Lung microvascular endothelial cell (primary cell): ENCODE data around the gene CEMIP2. TPM values are rescaled to one million over a fixed set of nuclear protein-coding genes. Genes with fewer than 3 reads are reported as not detected.
A peak's percentile ranks its signal among the peaks of the same experiment; 100 is the strongest.
"Not testable (repeated sequence)": the region's sequence is repeated elsewhere in the genome, so short reads cannot be mapped to it uniquely, and the experiment has no call there.

ENCODE experiments used
- DNase-seq, 2 donors: peaks; one replicate each; pipeline versions ENCODE4 v3.0.0 to v3.0.0-alpha.2; 2010; ENCODE audit warnings: low read depth in 2 of 2
- total RNA-seq: library from RNA; depleted of rRNA; stranded (reverse); fragments of >200 nt; gene quantifications from 2 replicates; pipeline ENCODE4 v1.2.1, GENCODE V29; 2014

Gene CEMIP2
- total RNA-seq, 1 donor from 2014 or later, result 660 TPM

DNA sequence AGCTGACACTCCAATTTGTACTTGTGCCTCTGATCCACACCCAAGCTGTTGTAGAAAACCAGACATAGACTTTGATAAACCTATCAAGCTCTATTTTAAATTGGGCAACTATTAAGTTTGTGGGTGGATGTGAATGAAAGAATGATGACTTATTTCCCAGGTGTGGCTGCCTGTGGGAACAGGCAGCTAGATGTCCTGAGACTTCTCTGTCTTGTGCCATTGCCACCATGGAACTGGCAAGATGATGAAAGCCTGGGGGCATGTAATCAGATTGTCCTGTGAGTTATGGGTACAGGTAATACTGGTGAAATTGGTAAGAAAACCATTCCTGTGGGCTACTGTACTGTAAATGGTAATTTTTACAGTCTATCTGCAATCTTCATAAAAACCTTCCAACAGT is 57.5 kb downstream of the CEMIP2 start:
- DNase-seq, result no peak

DNA sequence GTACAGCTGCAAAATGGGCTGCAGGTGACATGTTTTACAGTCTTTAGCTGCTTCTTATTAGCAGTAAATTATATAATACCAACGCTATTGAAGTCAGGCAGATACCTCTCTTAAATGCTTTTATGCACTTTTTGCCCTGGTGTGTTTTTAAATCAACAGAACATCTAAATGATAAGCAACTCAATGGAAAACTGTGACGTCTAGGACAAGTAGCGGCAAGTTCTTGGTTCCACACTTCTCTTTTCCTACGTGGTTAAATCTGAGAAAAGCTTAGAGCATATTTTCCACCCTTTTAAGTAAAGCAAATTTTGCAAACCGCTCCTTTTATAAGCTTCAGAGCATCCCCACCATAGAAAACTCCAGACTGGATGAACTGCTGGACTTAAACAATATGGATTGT is 58.1 kb downstream of the CEMIP2 start:
- no peak for DNase-seq

DNA sequence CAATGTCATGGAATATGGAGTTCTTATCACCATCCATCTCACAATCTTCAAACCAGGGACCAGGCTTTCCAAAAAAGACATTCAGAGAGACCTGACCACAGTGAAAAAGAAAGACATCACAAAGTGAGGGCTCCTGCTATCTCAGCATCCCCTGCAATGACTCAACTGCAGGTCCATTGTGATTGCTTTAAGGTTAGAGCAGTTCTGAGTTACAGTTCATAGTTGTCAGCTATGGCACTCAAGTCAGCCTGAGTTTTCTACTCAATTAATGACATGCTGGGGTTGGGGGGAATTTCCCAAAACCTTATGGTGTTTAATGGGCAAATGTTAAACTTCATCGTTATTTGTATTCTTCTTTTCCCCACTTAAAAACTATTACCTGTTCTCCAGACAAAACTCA is 58.9 kb downstream of the CEMIP2 start:
- no peak for DNase-seq

DNA sequence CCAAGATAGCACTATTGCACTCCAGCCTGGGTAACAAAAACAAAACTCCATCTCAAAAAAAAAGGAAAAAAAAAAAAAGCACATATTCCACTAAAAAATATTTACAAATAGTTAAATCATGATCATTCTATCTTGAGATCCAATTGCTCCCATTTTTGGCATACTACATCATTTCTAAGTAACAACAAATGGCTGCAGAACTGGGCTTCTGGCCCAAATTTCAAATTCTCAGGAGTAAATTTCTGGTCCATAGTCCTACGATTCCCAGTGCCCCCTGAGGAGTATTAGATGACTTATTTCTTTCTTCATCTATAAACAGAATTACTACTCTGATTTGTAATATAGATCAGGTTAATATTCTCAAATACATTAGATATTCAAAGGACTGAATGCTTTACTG is 62.1 kb downstream of the CEMIP2 start:
- no peak for DNase-seq

DNA sequence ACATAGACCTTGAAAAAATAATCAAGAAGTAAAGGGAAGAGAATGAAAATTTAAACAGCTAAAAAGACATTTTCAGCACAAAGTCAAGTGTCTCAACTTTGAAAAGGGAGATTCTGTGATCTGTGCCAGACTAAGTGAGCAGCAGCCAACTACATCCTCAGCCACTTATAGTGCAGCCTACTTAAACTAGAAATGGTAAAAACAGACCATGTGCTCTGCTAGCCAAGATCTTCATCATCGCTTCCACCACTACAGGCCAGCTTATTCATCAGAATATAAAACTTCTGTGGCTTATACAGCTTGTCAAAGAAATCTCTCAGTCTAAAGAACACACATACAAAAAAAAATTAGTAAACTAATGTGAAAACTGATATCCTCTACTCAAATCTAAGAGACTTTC is 63.5 kb downstream of the CEMIP2 start:
- DNase-seq, result no peak

DNA sequence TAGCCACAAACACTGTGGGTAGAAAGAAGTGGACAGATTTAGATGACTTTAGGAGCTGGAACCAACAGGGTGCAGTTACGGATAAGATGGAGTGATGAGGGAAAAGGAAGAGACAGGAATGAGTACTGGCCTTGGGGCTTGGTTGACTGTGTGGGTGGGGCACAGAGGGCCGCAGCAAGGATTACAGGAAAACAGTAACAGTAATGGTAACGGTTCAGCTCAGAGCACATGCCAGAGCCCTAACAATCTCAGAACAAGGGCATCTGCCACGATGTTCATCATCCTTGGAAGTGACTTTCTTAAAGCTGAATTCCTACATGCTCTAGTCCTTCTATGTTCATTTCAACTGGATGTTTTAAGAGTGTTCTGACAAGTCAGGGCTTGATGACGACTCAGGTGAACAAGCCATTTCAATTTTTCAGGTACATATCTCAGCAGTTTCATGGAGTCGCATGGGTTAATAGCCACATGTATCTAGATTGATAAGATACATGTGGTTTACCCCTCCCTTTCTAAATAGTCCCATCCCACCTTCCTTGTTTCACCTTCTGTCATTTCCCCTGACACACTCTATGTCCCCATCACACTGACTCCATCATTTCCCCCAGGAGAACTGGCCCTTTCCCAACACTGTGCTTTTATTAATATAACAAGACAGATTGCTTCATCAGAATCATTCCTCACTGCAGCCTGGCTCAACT is 65.0 kb downstream of the CEMIP2 start:
- DNase-seq, result peak in 1 of 2 donors; percentile 17

DNA sequence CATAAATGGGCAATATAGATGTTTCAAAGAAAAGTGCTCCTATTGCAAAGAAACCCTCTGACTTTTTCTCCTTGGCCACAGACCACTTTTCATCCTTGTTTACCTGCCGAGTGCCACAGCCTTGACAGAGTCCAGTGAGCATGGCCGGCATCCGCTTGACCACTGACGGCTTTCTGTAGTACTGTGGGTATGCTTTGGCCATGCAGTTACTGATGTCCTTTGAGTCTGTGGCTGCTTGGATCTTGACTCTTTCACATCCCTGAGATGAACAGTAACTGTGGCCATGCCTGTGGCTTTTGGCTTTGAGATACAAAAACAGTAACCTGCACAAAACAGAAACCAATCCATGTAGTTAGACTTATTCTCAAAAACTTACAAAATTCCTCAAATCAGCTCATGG is 70.4 kb downstream of the CEMIP2 start:
- DNase-seq, result no peak

DNA sequence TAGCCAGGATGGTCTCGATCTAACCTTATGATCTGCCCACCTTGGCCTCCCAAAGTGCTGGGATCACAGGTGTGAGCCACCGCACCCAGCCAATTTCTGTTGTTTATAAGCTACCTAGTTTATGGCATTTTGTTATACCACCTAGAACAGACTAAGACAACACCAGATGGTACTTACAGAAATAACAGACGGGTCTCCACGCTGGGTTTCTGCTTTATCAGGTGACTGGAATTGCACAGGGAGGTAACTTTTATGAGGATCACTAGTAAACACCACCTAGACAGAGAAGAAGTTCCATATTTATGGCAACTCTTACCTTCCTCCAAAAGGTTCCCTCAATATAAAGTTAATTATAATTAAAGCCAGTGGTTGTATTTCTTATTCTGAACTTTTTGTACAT is 74.0 kb downstream of the CEMIP2 start:
- DNase-seq, result no peak

DNA sequence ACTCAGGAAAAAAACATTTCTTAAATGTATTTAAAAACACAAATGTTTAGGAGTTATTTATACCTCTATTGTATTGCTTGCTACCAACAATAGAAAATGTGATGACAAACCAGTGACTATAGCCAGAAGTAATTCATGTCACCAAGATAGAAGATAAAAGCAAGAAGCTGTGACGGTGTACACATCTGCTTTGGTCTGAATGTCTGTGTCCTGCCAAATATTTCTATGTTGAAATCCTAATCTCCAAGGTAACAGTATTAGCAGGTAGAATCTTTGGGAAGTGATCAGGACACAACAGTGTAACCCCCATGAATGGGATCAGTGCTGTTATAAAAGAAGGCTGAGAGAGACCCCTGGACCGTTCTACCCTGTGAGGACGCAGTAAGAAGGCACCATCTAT is 74.7 kb downstream of the CEMIP2 start:
- DNase-seq, result no peak

DNA sequence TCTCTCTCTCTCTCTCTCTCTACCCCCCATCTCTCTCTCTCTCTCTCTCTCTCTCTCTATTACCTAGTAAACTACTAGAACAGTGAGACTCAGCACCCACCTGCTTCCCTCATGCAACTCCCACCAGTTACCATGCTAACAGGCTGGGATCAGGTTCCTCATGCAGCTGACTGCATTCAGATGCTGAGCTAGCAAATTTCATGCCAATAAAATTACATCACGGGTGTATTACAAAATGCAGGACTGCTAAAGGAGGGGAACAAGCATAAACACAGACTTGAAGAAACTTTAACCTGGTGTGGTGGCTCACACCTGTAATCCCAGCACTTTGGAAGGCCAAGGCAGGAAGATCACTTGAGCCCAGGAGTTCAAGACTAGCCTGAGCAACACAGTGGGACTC is 76.0 kb downstream of the CEMIP2 start:
- DNase-seq, result no peak

DNA sequence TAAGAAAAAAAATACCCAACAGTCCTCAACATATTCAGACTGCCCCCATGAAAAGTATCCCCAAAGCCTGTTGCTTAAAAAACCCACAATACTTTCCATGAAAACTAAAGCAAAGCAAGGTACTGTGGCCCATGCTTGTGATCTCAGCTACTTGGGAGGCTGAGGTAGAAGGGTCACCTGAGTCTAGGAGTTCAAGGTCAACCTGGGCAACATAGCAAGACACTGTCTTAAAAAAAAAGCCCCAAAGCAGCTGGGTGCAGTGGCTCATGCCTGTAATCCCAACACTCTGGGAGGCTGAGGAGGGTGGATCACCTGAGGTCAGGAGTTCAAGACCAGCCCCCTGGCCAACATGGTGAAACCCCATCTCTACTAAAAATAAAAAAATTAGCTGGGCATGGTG is 76.7 kb downstream of the CEMIP2 start:
- DNase-seq, result not testable (repeated sequence)

DNA sequence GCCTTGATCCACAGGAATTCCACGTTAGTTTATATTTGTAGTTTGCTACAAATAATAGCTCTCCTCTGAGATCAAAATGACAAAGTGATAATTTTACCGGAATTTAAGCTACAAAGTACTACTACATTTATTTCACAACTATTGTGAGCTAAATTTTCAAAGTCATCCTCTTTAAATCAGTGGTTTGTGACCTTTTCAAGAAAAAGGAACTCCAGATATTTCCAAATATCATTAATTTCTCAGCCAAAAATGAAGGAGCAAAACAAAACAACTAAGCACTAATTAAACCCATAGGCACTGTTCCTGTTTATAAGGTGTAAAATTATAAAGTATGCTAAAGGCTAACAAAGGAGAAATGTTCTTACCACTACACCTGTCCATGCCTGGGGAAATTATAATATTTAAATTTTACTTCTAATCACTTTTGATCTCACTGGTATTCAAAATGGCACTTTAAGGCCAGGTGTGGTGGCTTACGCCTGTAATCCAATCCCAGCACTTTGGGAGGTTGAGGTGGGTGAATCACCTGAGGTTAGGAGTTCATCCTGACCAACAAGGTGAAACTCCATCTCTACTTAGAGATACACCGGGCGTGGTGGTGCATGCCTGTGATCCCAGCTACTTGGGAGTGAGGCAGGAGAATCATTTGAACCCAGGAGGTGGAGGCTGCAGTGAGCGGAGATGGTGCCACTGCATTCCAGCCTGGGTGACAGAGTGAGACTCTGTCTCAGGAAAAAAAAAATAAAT is 77.5 kb downstream of the CEMIP2 start:
- DNase-seq, result no peak

DNA sequence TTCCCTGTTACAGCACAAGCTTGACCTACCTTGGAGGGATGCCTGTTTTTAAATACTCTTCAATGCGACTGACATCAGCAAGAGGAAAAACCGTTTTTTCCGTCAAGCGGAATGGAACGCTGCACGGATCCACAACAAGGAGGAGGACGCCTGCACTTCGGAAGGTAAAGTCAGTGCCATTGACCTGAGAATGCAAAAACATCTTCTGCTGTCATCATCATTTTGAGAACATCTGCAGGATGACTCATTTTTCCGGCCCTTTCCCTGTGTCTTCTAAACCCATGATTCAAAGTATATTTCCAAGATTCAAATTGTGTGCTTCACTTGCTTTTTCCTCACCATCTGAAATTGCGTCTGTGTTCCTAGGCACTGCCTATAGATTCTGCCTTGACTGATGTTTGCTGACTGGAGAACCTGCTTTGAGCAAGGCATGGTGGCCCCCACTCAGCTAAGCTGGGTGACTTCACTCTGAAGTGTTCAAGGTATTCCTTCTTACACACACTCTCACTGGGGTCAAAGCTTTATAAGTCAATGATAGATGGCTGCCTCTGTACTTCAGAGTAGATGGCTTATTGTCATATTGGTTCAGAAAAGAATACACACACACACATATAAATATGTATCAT is 78.1 kb downstream of the CEMIP2 start:
- DNase-seq, result peak in 1 of 2 donors; percentile 57

DNA sequence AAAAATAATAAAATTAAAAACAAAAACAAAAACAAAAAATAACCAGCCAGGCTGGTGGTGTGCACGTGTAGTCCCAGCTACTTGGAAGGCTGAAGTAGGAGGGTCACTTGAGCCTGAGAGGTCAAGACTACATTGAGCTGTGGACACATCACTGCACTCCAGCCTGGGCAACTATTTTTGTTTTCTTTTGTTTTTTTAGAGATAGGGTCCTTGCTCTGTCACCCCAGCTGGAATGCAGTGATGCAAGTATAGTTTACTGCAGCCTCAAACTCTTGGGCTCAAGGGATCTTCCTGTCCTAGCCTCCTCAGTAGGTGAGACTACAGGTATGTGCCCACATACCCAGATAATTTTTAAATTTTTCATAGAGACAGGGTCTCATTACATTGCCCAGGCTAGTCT is 80.6 kb downstream of the CEMIP2 start:
- no peak for DNase-seq

DNA sequence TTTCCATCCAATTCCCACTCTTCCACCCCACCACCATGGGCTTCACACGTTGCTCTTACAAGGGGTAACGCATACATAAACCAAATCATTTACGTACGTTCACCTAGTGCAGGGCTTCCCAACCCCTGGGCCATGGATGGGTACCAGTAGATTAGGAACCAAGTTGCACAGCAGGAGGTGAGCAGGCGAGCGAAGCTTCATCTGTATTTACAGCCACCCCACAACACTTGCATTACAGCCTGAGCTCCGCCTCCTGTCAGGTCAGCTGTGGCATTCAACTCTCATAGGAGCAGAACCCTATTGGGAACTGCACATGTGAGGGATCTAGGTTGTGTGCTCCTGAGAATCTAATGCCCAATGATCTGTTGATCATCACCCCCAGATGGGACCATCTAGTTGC is 82.3 kb downstream of the CEMIP2 start:
- DNase-seq, result no peak

DNA sequence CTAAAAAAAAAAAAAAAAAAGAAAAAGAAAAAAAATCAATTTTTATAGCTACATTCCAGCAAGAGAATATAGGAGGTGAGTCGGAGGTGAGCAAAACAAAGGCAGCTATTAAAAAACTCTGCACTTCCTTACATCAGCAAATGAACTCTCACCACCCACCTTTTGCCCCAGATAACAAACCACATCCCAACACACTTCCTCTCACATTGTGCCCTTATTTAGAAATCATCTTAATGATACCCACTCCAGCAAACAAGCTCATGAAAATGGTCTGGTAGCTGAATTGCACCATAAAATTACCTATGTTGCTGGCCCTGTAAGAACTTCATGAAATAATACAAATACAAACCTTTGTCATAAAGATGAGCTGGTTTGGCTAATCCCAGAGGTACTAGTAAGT is 82.9 kb downstream of the CEMIP2 start:
- peak; percentile 38 to 82 for DNase-seq

DNA sequence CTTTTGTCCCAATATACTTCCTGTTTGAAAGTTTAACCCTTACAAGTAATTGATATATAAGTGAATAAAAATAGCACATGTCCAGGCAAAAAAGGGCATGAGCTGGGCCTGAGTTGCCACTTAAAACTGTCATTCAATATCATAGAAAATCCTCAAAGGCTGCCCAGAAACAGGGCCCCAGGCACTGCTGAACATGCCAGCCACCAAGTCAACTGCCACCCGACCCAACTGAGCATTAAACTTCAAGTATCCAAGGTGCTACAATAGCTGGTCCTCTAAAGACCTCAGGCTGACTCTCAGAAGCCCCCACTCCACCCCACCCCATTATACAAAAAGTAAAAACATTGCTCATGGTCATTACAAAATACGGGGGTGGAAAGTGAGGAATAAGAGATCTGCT is 83.7 kb downstream of the CEMIP2 start:
- DNase-seq, result no peak

DNA sequence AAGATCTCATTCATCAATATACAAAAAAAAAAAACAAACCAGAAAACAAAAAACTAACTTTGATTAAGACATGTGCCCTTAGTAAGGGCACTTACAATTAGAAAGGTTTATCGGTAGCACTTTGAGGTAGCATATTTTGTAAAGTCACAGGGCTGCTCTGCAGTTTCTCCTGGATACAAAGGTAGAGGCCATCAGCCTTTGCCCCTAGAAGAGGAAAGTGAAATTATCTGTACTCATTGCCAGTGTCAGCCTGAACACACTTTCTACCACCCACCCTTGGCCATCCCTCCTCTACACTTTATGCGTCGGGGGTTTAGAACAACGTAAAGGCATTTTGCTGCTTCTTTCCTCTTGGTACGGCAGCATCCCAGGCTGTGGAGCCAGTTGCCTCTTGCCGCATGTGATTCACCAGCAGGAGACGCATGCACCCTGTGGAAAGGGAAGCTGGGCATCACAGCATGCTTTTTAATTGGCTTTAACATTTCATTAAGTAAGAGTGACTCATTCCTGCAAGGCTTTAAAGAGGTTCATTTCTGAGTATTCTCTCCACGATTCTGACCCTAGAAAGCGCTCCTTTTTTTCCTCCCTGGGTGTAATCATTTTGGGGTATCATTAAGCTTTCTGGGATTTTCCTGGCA is 84.6 kb downstream of the CEMIP2 start:
- DNase-seq, result peak in 1 of 2 donors; percentile 55

DNA sequence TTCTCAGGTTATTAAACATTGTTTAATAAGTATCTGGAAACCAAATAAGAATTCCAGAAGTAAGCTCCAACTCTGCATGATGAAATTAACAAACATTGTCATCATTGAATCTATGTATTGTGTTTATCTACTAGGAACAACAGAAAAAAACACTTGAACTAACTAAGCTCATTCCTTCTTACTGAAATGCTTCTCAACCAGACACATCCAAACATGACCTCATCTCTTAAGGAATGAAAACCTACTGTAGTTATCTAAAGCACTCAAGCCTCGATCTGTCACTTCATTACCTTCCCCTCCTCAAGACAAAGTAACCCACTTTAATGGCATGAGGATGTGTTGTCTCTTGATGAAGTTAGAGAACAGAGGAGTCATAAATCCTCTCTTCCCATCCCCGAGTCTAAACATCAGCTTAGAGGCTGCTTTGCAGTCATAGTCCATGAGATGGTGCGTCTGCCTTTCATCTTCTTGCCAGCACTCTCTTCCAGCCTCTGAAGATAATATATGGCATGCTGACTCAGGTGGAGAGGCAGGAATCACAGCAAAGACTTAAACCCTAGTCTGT is 86.5 kb downstream of the CEMIP2 start:
- DNase-seq, result peak in 1 of 2 donors; percentile 40

DNA sequence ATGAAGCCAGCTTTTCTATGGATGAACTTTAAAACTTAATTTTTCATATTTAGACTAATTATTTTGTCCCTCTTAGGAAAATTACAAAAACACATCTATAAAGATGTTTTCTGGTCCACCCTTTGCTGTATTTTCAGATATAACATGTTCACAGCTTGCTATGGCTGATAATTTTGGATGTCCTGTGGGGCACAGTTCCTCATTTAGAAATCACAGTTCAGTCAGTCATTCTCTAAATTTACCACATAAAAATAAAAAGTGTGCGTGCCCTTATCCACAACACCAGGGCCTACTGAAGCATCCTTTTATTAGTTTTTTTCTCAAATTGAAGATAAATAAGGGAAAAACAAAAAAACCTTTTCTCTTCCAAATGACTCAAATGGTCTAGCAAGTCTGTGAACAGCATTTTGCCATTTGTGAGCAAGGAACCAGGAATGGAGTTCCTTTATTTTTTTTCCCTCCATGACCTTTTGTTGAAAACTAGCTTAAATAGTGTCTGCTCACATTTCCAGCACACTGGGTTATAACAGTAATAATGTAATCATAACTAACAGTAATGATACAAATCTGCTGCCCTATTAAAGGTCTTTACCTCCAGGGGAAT is 87.1 kb downstream of the CEMIP2 start:
- DNase-seq, result no peak

DNA sequence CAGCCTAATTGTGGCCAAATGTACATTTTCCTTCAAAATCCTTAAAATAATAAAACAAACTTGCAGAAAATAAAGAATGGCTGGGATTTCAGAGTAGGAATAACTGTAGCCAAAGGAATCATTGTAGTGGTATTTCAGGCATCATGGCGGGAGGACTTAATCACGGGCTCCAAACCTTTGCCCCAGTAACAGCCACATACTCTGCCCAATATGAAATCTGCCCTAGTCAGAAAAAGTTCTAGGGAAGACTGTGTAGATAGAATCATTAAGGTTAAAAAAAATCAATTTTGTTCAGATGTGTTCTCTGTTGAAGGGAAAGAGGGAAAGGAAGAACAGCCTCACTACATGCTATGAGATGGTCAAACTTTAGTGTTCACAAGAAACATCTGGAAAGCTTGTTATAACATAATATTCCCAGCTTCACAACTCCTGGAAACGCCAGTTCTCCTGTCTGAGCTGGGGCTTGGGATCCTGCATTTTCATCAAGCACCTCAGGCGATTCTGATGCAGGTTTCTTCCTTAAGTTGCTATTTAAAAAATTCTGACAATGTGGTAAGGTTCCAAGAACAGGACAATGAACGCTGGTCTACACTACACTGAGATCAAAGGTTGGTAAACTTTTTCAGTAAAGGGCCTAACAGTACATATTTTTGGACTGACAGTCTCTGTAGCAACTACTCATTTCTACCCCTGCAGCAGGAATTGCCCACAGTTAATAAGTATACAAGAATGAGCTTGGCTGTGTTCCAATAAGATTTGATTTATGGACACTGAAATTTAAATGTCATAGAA is 87.9 kb downstream of the CEMIP2 start:
- DNase-seq, result peak; percentile 57 to 76
